BLaER1 (cell line): ENCODE results near the gene H3-3A.

Experiments
- H3K27ac ChIP-seq: shearing (Covaris generic); formaldehyde crosslinking; 2 replicates; pipeline ENCODE4 v1.8.1; 2022
- H3K27me3 ChIP-seq: shearing (Covaris generic); formaldehyde crosslinking; 2 replicates; pipeline ENCODE4 v1.8.1; 2022
- H3K36me3 ChIP-seq: shearing (Covaris generic); formaldehyde crosslinking; 2 replicates; pipeline ENCODE4 v1.8.1; 2022
- H3K4me1 ChIP-seq: shearing (Covaris generic); formaldehyde crosslinking; 2 replicates; pipeline ENCODE4 v1.8.1; 2022
- H3K4me2 ChIP-seq: shearing (Covaris generic); formaldehyde crosslinking; 2 replicates; pipeline ENCODE4 v1.8.1; 2022
- H3K4me3 ChIP-seq: shearing (Covaris generic); formaldehyde crosslinking; 2 replicates; pipeline ENCODE4 v1.8.1; 2022
- H3K9ac ChIP-seq: shearing (Covaris generic); formaldehyde crosslinking; 2 replicates; pipeline ENCODE4 v1.8.1; 2022
- H3K9me3 ChIP-seq: shearing (Covaris generic); formaldehyde crosslinking; 2 replicates; pipeline ENCODE4 v1.8.1; 2022
- H4K20me1 ChIP-seq: shearing (Covaris generic); formaldehyde crosslinking; 2 replicates; pipeline ENCODE4 v1.8.1; 2022
- Cebpa-rat ChIP-seq: shearing (Covaris generic); IDR thresholded peaks from 2 replicates; pipeline ENCODE4 v1.8.1; 2022

Gene H3-3A

GRCh38 chr1:226121049-226121586, 58.6 kb downstream of the H3-3A start:
- Histone ChIP-seq H3K9ac (peak overlapping the region; percentile 91), H3K4me3 (peak overlapping the region; percentile 78), H3K4me1 (peaks cover 45% of the 10 kb centered on the region), H3K9me3 (no peaks in the 10 kb centered on the region), H3K27me3 (no peaks in the 10 kb centered on the region), H4K20me1 (no peaks in the 10 kb centered on the region), H3K36me3 (no peaks in the 10 kb centered on the region), H3K4me2 (peak overlapping the region; percentile 85), H3K27ac (peak overlapping the region; percentile 95)
- TF ChIP-seq Cebpa-rat, result no peak
